Liver (tissue), 3 donors: Measurements from ENCODE around the gene KRTAP4-9.

Experiments used
- CTCF ChIP-seq: fragments of 150-350 bp; IDR thresholded peaks from 2 replicates; pipeline ENCODE4 v1.5.1; 2017; ENCODE audit warnings: improper control_type of control experiment, low read depth, low read length; ENCODE audit not compliant: missing input control
- EGR1 ChIP-seq, 2 donors: IDR thresholded peaks; 2 replicates each; pipeline ENCODE4 v1.6.1; 2016 to 2018; ENCODE audit warnings: antibody characterized with exemption in 2 of 2, low read depth in 2 of 2
- GABPA ChIP-seq, 2 donors: IDR thresholded peaks in 1 of 2; conservative IDR thresholded peaks in 1 of 2; 2 replicates each; pipeline ENCODE4 v1.6.1; 2016; ENCODE audit warnings: antibody characterized with exemption in 2 of 2, mild to moderate bottlenecking in 1 of 2, moderate library complexity in 1 of 2
- HNF4A ChIP-seq, 2 donors: conservative IDR thresholded peaks; 2 replicates each; pipeline ENCODE4 v1.6.1; 2016; ENCODE audit warnings: antibody characterized with exemption in 2 of 2, mild to moderate bottlenecking in 2 of 2
- MAX ChIP-seq: IDR thresholded peaks from 2 replicates; pipeline ENCODE4 v1.6.1; 2016; ENCODE audit warnings: antibody characterized with exemption
- RAD21 ChIP-seq, 2 donors: IDR thresholded peaks; 2 replicates each; pipeline ENCODE4 v1.6.1; 2016; ENCODE audit warnings: antibody characterized with exemption in 2 of 2, mild to moderate bottlenecking in 2 of 2
- REST ChIP-seq: IDR thresholded peaks from 2 replicates; pipeline ENCODE4 v1.6.1; 2016; ENCODE audit warnings: antibody characterized with exemption, mild to moderate bottlenecking
- YY1 ChIP-seq: IDR thresholded peaks from 2 replicates; pipeline ENCODE4 v1.6.1; 2016; ENCODE audit warnings: antibody characterized with exemption, mild to moderate bottlenecking
- TF ChIP-seq, protein P1 (sequence below): IDR thresholded peaks from 2 replicates; pipeline ENCODE4 v1.6.1; 2016; ENCODE audit warnings: antibody characterized with exemption
- donor health status: healthy.
- donor health status: healthy.

DNA sequence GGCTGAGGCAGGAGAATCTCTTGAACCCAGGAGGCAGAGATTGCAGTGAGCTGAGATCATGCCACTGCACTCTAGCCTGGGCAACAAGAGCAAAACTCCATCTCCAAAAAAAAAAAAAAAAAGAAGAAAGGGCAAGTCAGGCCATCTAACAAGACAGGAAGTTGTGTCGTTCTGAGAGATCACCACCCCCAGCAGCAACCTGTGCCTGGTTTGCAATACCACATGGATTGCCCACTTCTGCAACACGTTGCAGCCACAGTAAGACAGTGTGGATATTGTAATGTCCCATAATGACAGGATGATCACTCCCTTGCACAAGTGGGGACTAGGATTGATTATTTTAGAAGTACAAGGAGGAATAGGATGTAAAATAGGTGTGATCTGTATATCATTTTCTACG, 36.2 kb upstream of the KRTAP4-9 start:
- TF ChIP-seq CTCF (no peak), MAX (no peak), YY1 (no peak), REST (no peak), HNF4A (conservative IDR thresholded peaks at IDR 0.05) (no peak), RAD21 (IDR thresholded peaks at IDR 0.05) (no peak), GABPA (IDR thresholded peaks at IDR 0.05 in 1 of 2, conservative IDR thresholded peaks at IDR 0.05 in 1 of 2) (no peak), EGR1 (IDR thresholded peaks at IDR 0.05; ENCODE audit: low read depth in 2 of 2) (no peak)
- TF ChIP-seq, protein P1, sequence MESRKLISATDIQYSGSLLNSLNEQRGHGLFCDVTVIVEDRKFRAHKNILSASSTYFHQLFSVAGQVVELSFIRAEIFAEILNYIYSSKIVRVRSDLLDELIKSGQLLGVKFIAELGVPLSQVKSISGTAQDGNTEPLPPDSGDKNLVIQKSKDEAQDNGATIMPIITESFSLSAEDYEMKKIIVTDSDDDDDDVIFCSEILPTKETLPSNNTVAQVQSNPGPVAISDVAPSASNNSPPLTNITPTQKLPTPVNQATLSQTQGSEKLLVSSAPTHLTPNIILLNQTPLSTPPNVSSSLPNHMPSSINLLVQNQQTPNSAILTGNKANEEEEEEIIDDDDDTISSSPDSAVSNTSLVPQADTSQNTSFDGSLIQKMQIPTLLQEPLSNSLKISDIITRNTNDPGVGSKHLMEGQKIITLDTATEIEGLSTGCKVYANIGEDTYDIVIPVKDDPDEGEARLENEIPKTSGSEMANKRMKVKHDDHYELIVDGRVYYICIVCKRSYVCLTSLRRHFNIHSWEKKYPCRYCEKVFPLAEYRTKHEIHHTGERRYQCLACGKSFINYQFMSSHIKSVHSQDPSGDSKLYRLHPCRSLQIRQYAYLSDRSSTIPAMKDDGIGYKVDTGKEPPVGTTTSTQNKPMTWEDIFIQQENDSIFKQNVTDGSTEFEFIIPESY: no peak
